SK-N-SH treated with all-trans-retinoic acid at 6 μM for 48 hours (cell line): ENCODE data around the gene HINT2.

ENCODE experiments used
- ARNTL ChIP-seq: fragments of 450-650 bp; formaldehyde crosslinking; IDR thresholded peaks from 2 replicates; pipeline ENCODE4 v1.5.0; 2020; ENCODE audit warnings: low read depth, mild to moderate bottlenecking, moderate library complexity, borderline replicate concordance
- BACH2 ChIP-seq: fragments of 250-450 bp; sonication (Bioruptor Pico); IDR thresholded peaks from 2 replicates; pipeline ENCODE4 v1.9.0; 2021; ENCODE audit warnings: mild to moderate bottlenecking, borderline replicate concordance
- CSDC2 ChIP-seq: fragments of 250-450 bp; sonication (Bioruptor Pico); IDR thresholded peaks from 2 replicates; pipeline ENCODE4 v1.5.0; 2020; ENCODE audit warnings: mild to moderate bottlenecking, moderate library complexity
- TCF4 ChIP-seq: fragments of 250-450 bp; sonication (Bioruptor Pico); IDR thresholded peaks from 2 replicates; pipeline ENCODE4 v1.8.0; 2021; ENCODE audit warnings: mild to moderate bottlenecking, moderate library complexity, borderline replicate concordance
- ZC3H10 ChIP-seq: fragments of 250-450 bp; sonication (Bioruptor Pico); IDR thresholded peaks from 2 replicates; pipeline ENCODE4 v1.5.1; 2021; ENCODE audit warnings: mild to moderate bottlenecking, moderate library complexity
- ZFP3 ChIP-seq: fragments of 250-450 bp; sonication (Bioruptor Pico); IDR thresholded peaks from 2 replicates; pipeline ENCODE4 v1.5.0; 2020; ENCODE audit warnings: mild to moderate bottlenecking, moderate library complexity
- ZFP30 ChIP-seq: fragments of 450-650 bp; formaldehyde crosslinking; IDR thresholded peaks from 2 replicates; pipeline ENCODE4 v1.5.0; 2022; ENCODE audit warnings: mild to moderate bottlenecking, moderate library complexity
- ZNF565 ChIP-seq: fragments of 450-650 bp; formaldehyde crosslinking; conservative IDR thresholded peaks from 2 replicates; pipeline ENCODE4 v1.5.0; 2020; ENCODE audit warnings: low read depth, mild to moderate bottlenecking, moderate library complexity
- TF ChIP-seq, protein P1 (sequence below): fragments of 250-450 bp; sonication (Bioruptor Pico); IDR thresholded peaks from 2 replicates; pipeline ENCODE4 v1.5.1; 2020; ENCODE audit warnings: low read depth, mild to moderate bottlenecking, moderate library complexity
- TF ChIP-seq, protein P2 (sequence below): fragments of 250-450 bp; sonication (Bioruptor Pico); IDR thresholded peaks from 2 replicates; pipeline ENCODE4 v1.8.0; 2020; ENCODE audit warnings: mild to moderate bottlenecking, moderate library complexity, borderline replicate concordance
- TF ChIP-seq, protein P3 (sequence below): fragments of 250-450 bp; sonication (Bioruptor Pico); IDR thresholded peaks from 2 replicates; pipeline ENCODE4 v1.8.0; 2021; ENCODE audit warnings: low read depth, mild to moderate bottlenecking, moderate library complexity, borderline replicate concordance
- TF ChIP-seq, protein P4 (sequence below): fragments of 250-450 bp; sonication (Bioruptor Pico); IDR thresholded peaks from 2 replicates; pipeline ENCODE4 v1.5.0; 2020; ENCODE audit warnings: mild to moderate bottlenecking, moderate library complexity

DNA sequence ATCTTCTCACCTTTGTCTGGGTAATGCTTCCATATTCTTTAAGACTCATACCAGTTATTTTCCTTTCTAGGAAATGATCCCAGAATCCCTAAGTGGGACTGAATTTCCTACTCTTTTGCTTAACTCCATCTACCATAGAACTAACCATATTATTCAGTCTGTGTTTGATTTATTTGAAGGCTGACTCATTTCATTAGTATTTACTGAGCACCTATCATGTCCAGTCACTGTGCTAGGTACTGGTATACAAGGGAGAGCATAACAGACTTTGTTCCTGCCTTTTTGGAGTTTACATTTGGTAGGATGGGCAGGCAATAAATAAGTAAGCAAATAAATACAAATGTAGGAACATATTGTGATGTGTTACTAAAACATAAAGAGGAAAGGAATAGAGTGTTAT, 19.1 kb downstream of the HINT2 start:
- TF ChIP-seq ZC3H10 (no peak), TCF4 (CRISPR knock-in tag) (no peak), ARNTL (CRISPR knock-in tag) (no peak), CSDC2 (CRISPR knock-in tag) (no peak), ZNF565 (CRISPR knock-in tag) (no peak), ZFP30 (no peak), BACH2 (CRISPR knock-in tag) (no peak), ZFP3 (CRISPR knock-in tag) (no peak)
- TF ChIP-seq, protein P1, sequence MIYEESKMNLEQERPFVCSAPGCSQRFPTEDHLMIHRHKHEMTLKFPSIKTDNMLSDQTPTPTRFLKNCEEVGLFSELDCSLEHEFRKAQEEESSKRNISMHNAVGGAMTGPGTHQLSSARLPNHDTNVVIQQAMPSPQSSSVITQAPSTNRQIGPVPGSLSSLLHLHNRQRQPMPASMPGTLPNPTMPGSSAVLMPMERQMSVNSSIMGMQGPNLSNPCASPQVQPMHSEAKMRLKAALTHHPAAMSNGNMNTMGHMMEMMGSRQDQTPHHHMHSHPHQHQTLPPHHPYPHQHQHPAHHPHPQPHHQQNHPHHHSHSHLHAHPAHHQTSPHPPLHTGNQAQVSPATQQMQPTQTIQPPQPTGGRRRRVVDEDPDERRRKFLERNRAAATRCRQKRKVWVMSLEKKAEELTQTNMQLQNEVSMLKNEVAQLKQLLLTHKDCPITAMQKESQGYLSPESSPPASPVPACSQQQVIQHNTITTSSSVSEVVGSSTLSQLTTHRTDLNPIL (CRISPR knock-in tag): no peak
- TF ChIP-seq, protein P2, sequence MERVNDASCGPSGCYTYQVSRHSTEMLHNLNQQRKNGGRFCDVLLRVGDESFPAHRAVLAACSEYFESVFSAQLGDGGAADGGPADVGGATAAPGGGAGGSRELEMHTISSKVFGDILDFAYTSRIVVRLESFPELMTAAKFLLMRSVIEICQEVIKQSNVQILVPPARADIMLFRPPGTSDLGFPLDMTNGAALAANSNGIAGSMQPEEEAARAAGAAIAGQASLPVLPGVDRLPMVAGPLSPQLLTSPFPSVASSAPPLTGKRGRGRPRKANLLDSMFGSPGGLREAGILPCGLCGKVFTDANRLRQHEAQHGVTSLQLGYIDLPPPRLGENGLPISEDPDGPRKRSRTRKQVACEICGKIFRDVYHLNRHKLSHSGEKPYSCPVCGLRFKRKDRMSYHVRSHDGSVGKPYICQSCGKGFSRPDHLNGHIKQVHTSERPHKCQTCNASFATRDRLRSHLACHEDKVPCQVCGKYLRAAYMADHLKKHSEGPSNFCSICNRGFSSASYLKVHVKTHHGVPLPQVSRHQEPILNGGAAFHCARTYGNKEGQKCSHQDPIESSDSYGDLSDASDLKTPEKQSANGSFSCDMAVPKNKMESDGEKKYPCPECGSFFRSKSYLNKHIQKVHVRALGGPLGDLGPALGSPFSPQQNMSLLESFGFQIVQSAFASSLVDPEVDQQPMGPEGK (CRISPR knock-in tag): no peak
- TF ChIP-seq, protein P3, sequence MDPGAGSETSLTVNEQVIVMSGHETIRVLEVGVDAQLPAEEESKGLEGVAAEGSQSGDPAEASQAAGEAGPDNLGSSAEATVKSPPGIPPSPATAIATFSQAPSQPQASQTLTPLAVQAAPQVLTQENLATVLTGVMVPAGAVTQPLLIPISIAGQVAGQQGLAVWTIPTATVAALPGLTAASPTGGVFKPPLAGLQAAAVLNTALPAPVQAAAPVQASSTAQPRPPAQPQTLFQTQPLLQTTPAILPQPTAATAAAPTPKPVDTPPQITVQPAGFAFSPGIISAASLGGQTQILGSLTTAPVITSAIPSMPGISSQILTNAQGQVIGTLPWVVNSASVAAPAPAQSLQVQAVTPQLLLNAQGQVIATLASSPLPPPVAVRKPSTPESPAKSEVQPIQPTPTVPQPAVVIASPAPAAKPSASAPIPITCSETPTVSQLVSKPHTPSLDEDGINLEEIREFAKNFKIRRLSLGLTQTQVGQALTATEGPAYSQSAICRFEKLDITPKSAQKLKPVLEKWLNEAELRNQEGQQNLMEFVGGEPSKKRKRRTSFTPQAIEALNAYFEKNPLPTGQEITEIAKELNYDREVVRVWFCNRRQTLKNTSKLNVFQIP (CRISPR knock-in tag): no peak
- TF ChIP-seq, protein P4, sequence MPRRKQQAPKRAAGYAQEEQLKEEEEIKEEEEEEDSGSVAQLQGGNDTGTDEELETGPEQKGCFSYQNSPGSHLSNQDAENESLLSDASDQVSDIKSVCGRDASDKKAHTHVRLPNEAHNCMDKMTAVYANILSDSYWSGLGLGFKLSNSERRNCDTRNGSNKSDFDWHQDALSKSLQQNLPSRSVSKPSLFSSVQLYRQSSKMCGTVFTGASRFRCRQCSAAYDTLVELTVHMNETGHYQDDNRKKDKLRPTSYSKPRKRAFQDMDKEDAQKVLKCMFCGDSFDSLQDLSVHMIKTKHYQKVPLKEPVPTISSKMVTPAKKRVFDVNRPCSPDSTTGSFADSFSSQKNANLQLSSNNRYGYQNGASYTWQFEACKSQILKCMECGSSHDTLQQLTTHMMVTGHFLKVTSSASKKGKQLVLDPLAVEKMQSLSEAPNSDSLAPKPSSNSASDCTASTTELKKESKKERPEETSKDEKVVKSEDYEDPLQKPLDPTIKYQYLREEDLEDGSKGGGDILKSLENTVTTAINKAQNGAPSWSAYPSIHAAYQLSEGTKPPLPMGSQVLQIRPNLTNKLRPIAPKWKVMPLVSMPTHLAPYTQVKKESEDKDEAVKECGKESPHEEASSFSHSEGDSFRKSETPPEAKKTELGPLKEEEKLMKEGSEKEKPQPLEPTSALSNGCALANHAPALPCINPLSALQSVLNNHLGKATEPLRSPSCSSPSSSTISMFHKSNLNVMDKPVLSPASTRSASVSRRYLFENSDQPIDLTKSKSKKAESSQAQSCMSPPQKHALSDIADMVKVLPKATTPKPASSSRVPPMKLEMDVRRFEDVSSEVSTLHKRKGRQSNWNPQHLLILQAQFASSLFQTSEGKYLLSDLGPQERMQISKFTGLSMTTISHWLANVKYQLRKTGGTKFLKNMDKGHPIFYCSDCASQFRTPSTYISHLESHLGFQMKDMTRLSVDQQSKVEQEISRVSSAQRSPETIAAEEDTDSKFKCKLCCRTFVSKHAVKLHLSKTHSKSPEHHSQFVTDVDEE (CRISPR knock-in tag): no peak
